ENCODE data around the gene LRRC17.

Gene LRRC17

GRCh38 chr7:102912742-102913141 is at the start of gene LRRC17:
Gene LRRC17 (plus strand): TSS chr7:102913000. CDS start chr7:102933914, 20,914 bp downstream.
- DNase-seq (ENCODE audit: low spot score), result no peak
- H3K27ac ChIP-seq, result no peak within 1 kb of the TSS
- ChIA-PET CTCF (no interaction called here), POLR2A (ENCODE audit: low non-redundant PET) (no interaction called here)
- no peak for TF ChIP-seq CTCF (conservative IDR thresholded peaks at IDR 0.05; ENCODE audit: low read depth)

- ChIA-PET CTCF (interaction anchor here (0.7 kb wide), 1 partner anchor 36 kb away, joined by 3 read pairs; no protein-coding TSS in a partner anchor), POLR2A (ENCODE audit: low non-redundant PET) (no interaction called here)
- no peak for TF ChIP-seq CTCF (conservative IDR thresholded peaks at IDR 0.05; ENCODE audit: low read depth)
- H3K27ac ChIP-seq, result no peak overlapping the region
- no peak for DNase-seq (ENCODE audit: low spot score)
Observed at GRCh38 chr7:102864958-102865357, 47.8 kb upstream of the LRRC17 start.

- no peak overlapping the region for H3K27ac ChIP-seq
- CTCF ChIA-PET, result interaction anchor here (0.5 to 0.7 kb wide), 2 partner anchors 1304 to 1776 kb away, joined by 3 read pairs; no protein-coding TSS in a partner anchor
Observed at GRCh38 chr7:102866535-102867215, 46.1 kb upstream of the LRRC17 start.

GRCh38 chr7:102869195-102869594 is 43.6 kb upstream of the LRRC17 start:
- TF ChIP-seq CTCF (conservative IDR thresholded peaks at IDR 0.05; ENCODE audit: low read depth), result no peak
- CTCF ChIA-PET, result no interaction called here
- H3K27ac ChIP-seq, result no peak overlapping the region
- POLR2A ChIA-PET (ENCODE audit: low non-redundant PET), result no interaction called here
- DNase-seq (ENCODE audit: low spot score), result no peak

More at GRCh38 chr7:102866535-102867215, 46.1 kb upstream of the LRRC17 start:
- TF ChIP-seq CTCF (conservative IDR thresholded peaks at IDR 0.05; ENCODE audit: low read depth), result no peak
- DNase-seq (ENCODE audit: low spot score), result no peak
- POLR2A ChIA-PET (ENCODE audit: low non-redundant PET), result no interaction called here

GRCh38 chr7:102872460-102872859 is 40.3 kb upstream of the LRRC17 start:
- no peak for TF ChIP-seq CTCF (conservative IDR thresholded peaks at IDR 0.05; ENCODE audit: low read depth)
- ChIA-PET CTCF (interaction anchor here (1.0 kb wide), 1 partner anchor 190 kb away, joined by 3 read pairs; no protein-coding TSS in a partner anchor), POLR2A (ENCODE audit: low non-redundant PET) (no interaction called here)
- peak; percentile 46 for DNase-seq (ENCODE audit: low spot score)
- H3K27ac ChIP-seq, result no peak overlapping the region

- CTCF ChIA-PET, result interaction anchor here (0.7 to 1.0 kb wide), 2 partner anchors 189 to 278 kb away, joined by 3 to 4 read pairs; no protein-coding TSS in a partner anchor
- no peak for TF ChIP-seq CTCF (conservative IDR thresholded peaks at IDR 0.05; ENCODE audit: low read depth)
- DNase-seq (ENCODE audit: low spot score), result no peak
- POLR2A ChIA-PET (ENCODE audit: low non-redundant PET), result no interaction called here
- no peak overlapping the region for H3K27ac ChIP-seq
Observed at GRCh38 chr7:102873470-102874165, 39.2 kb upstream of the LRRC17 start.

All from RWPE1 (cell line).